GM11168 (cell line): Measurements from ENCODE around the gene HSPB1.
"Not testable (repeated sequence)": the region's sequence is repeated elsewhere in the genome, so short reads cannot be mapped to it uniquely, and the experiment has no call there.

Source experiments
- in situ Hi-C: fragments of 300-500 bp; cut with MboI; formaldehyde crosslinking; loops from one replicate; pipeline ENCODE4 v1.12.0; 2022; ENCODE audit warnings: low sequenced_read_pairs; ENCODE audit not compliant: unreplicated experiment

HSPB1 gene

GRCh38 chr7:76328389-76328788 lies 25.9 kb downstream of the HSPB1 start:
- in situ Hi-C loops, result no loop called here

DNA sequence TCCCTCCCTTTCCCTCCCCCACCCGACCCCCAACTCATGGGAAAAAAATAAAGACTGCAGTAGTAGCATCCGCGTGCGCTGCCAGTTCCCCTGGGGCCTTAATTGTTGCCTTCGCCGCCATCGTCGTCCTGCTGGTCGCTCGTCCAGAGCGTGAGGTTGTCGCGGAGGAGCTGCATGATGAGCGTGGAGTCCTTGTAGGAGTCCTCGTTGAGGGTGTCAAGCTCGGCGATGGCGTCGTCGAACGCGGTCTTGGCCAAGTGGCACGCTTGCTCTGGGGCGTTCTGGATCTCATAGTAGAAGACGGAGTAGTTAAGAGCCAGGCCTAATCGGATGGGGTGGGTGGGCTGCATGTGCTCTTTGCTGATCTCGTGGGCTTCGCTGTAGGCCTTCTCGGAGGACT lies 27.0 kb downstream of the HSPB1 start:
- in situ Hi-C loops, result no loop called here

GRCh38 chr7:76330261-76330660 lies 27.8 kb downstream of the HSPB1 start:
- in situ Hi-C loops, result no loop called here

DNA sequence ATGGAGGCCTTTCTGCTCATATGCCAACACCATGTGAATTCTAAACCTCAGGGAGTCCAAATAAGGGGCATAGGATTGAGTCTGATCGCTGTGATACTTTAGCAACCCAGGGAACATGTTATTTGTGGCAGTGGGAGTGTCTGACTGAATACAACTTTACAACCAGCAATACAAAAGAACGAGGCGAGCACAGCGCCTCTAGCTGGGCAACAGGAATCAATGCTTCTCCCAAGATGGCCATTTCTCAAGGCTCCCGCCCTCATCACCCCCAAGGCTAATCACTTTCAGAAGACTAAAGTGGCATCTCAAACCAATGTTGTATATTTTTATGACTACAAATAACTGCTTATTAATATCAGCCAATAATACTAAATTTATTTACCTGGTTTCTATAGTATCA lies 28.2 kb downstream of the HSPB1 start:
- in situ Hi-C loops, result no loop called here

DNA sequence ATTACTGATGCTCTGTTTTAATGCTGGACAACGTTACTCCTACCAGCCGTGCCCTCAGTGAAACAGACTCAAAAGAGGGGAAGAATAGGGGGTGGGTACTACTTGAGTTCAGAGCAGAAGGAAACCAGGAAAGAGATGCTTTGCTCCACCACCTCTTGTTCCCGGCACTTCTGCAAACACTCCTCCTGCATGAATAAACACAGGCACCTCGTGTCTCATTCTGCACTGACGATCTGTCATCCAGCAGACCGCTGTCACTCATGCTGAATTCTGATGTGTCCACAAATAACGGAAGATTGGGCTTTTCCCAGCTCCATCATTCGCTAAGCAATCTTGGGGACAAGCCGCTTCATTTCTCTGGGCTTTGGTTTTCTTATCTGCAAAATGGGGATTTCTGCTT lies 29.6 kb downstream of the HSPB1 start:
- in situ Hi-C loops, result no loop called here

GRCh38 chr7:76333511-76334101 lies 31.1 kb downstream of the HSPB1 start:
- in situ Hi-C loops, result no loop called here

DNA sequence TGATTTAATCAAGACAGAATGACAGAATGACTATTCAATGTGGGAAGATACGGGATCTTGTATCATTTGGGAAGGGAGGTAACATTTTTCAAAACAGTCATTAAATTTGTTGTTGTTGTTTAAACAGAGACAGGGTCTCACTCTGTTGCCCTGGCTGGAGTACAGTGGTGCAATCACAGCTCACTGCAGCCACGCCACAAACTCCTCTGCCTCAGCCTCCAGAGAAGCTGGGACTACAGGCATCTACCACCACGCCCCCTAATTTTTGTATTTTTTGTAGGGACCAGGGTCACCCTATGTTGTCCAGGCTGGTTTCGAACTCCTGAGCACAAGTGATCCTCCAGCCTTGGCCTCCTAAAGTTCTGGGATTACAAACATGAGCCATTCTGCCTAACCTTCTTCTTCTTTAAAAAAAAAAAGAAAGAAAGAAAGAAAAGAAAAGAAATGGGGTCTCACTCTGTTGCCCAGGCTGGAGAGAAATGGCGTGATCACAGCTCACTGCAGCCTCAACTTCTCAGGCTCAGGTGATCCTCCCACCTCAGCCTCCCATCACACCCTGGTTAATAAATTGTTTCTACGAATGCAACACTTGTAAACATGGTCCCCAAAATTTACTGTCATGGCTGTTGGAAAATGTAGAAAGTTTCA lies 32.0 kb downstream of the HSPB1 start:
- in situ Hi-C loops, result no loop called here

GRCh38 chr7:76335417-76335816 lies 32.9 kb downstream of the HSPB1 start:
- in situ Hi-C loops, result not testable (repeated sequence)

GRCh38 chr7:76336094-76336493 lies 33.6 kb downstream of the HSPB1 start:
- in situ Hi-C loops, result no loop called here

GRCh38 chr7:76337147-76337546 lies 34.7 kb downstream of the HSPB1 start:
- in situ Hi-C loops, result no loop called here

GRCh38 chr7:76338298-76339084 lies 36.0 kb downstream of the HSPB1 start:
- in situ Hi-C loops, result no loop called here

DNA sequence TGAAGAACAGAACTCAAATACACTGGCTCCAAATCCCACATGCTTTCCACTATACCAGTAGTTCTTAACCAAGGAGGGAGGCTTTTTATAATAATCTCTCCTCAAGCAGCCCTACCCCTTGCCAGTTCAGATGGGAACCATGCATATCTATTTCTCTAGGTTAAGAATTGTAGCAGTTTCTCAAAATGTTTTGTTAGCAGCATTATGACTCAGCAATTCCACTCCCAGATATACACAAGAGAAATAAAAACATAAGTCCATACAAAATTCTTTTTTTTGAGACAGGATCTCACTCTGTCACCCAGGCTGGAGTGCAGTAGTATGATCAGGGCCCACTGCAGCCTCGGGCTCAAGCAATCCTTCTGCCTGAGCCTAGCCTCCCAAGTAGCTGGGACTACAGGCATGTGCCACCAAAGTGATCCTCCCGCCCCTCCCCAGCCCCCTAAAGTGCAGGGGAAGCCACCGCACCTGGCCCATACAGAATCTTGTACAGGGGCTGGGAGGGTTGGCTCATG lies 38.2 kb downstream of the HSPB1 start:
- in situ Hi-C loops, result no loop called here

DNA sequence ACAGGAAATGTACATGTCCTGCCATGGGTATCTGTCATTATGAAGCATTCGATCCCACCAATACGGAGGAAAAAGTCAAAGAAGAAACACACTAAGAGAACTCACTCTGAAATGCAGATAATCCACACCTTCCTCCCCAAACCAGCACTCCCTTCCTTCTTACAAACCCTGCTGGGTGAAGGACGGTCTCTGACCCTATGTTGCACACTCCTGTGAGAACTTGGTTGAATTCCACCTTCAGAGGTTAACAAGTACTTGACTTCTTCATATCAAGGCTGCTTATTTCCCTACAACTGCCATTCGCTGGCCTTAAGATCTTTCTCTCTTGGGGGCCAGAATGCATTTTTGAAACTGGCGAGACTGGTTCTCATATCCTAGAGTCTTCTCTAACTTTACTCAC lies 39.7 kb downstream of the HSPB1 start:
- in situ Hi-C loops, result no loop called here

GRCh38 chr7:76343294-76343930 lies 40.9 kb downstream of the HSPB1 start:
- in situ Hi-C loops, result no loop called here

- in situ Hi-C loops, result no loop called here
These were observed 41.5 kb downstream of the HSPB1 start for GRCh38 chr7:76343931-76344321.

DNA sequence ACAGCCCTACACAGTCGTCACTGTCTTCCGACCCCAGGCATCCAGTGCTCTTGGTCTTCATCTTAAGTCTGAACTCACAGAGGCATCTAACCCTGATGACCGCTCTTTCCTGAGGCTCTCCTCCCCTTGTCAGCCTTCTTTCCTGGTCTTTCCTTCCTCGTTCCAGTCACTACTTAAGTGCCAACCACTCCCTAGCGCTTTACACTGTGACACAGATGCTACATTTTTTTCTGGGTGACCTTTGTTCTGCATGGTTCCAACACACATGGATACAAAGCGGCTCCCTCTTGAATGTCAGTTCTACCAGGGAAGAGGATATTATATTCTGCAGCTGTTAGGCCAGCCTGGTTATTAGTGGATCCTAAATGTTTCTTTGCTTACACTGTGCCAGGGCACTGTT lies 43.6 kb downstream of the HSPB1 start:
- in situ Hi-C loops, result no loop called here

GRCh38 chr7:76346778-76347177 lies 44.3 kb downstream of the HSPB1 start:
- in situ Hi-C loops, result no loop called here

DNA sequence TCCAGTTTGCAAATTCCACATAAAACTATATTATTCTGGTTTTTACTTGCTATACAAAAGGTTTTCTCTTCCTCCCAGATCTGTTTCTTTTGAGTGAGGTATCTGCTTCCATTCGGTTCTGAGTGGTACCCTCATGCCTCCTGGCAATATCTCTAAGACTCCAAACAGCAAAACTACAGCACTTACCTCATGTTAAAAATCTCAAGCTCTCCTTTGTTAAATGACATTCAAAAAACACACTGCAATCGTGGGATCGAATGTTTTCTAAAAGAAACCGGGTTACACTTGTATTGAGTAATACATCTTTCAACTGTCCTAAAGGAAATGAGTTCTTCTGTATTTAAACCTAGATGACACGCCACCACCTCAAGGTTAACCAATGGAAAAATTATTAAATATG lies 45.2 kb downstream of the HSPB1 start:
- in situ Hi-C loops, result no loop called here

- in situ Hi-C loops, result no loop called here
These were observed 46.9 kb downstream of the HSPB1 start for GRCh38 chr7:76349313-76349885.

GRCh38 chr7:76351372-76351771 lies 48.9 kb downstream of the HSPB1 start:
- in situ Hi-C loops, result no loop called here

DNA sequence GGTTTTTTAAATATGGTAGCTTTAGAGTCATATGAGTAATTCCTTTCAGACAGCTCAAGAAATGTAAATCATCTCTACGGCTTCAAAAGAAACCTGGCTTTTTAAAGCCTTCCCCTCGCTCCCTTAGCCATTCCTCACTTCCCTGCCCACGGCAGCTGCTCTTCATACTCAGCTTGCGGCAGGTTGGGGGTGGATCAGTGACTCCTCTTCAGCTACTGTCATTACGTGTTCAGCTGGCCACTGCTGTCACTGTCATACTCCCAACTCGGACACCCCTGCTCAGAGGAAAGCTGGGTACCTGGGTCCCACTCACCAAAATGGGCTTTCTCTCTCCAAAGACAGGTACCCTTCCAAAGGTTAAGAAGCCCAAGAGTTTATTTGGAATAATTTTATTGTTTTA lies 49.7 kb downstream of the HSPB1 start:
- in situ Hi-C loops, result no loop called here
